ENCODE data around the gene DDX39B. TPM values are rescaled to one million over a fixed set of nuclear protein-coding genes. Genes with fewer than 3 reads are reported as not detected.
A peak's percentile ranks its signal among the peaks of the same experiment; 100 is the strongest.

The DDX39B gene
- total and polyA plus RNA-seq, 9 of the 15 experiments (the other 6 are each of a cell fraction or from before 2014, with no cell fraction given) = 479 to 869 (median 592) TPM

DNA sequence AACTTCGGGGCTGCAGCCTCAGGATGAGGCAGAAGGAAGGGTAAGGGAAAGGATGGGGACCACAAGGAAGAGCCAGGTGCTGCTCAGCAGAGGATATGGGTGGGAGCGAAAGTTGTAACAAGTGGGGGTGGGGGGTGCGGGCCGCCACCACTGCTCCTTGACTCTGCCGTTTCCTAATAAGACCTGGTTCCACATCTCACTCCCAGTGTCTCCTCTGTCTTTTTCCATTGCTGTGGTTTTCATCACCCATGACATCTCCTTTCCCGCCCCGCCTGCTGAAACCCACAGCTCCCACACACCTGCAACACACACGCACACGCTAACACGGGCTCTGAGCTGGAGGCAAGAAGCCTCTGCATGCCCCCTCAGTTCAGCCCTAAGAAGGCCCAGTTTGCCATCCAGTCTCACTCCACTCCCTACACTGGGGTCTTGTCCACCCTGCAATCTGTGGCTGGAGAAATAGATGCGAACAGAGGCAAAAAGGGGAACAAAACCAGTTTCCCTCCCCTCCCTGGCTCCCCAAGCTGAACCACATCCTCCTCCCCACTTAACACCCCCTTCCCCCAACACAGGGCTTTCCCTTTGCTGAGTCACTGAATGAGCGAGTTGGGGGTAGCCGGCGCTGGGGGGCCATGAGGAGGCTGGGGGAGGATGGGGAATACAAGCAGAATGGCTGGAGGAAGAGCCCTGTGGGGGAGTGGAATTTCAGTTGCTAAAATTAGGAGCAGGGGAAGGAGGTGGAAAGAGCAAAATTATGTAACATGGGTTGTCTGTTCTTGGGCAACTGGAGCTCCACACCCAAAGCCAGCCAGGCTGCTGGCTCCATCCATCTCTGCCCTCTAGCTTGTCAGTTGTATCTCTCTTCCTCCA is 17.1 kb upstream of the DDX39B start (continued):
- TF ChIP-seq, protein P1, sequence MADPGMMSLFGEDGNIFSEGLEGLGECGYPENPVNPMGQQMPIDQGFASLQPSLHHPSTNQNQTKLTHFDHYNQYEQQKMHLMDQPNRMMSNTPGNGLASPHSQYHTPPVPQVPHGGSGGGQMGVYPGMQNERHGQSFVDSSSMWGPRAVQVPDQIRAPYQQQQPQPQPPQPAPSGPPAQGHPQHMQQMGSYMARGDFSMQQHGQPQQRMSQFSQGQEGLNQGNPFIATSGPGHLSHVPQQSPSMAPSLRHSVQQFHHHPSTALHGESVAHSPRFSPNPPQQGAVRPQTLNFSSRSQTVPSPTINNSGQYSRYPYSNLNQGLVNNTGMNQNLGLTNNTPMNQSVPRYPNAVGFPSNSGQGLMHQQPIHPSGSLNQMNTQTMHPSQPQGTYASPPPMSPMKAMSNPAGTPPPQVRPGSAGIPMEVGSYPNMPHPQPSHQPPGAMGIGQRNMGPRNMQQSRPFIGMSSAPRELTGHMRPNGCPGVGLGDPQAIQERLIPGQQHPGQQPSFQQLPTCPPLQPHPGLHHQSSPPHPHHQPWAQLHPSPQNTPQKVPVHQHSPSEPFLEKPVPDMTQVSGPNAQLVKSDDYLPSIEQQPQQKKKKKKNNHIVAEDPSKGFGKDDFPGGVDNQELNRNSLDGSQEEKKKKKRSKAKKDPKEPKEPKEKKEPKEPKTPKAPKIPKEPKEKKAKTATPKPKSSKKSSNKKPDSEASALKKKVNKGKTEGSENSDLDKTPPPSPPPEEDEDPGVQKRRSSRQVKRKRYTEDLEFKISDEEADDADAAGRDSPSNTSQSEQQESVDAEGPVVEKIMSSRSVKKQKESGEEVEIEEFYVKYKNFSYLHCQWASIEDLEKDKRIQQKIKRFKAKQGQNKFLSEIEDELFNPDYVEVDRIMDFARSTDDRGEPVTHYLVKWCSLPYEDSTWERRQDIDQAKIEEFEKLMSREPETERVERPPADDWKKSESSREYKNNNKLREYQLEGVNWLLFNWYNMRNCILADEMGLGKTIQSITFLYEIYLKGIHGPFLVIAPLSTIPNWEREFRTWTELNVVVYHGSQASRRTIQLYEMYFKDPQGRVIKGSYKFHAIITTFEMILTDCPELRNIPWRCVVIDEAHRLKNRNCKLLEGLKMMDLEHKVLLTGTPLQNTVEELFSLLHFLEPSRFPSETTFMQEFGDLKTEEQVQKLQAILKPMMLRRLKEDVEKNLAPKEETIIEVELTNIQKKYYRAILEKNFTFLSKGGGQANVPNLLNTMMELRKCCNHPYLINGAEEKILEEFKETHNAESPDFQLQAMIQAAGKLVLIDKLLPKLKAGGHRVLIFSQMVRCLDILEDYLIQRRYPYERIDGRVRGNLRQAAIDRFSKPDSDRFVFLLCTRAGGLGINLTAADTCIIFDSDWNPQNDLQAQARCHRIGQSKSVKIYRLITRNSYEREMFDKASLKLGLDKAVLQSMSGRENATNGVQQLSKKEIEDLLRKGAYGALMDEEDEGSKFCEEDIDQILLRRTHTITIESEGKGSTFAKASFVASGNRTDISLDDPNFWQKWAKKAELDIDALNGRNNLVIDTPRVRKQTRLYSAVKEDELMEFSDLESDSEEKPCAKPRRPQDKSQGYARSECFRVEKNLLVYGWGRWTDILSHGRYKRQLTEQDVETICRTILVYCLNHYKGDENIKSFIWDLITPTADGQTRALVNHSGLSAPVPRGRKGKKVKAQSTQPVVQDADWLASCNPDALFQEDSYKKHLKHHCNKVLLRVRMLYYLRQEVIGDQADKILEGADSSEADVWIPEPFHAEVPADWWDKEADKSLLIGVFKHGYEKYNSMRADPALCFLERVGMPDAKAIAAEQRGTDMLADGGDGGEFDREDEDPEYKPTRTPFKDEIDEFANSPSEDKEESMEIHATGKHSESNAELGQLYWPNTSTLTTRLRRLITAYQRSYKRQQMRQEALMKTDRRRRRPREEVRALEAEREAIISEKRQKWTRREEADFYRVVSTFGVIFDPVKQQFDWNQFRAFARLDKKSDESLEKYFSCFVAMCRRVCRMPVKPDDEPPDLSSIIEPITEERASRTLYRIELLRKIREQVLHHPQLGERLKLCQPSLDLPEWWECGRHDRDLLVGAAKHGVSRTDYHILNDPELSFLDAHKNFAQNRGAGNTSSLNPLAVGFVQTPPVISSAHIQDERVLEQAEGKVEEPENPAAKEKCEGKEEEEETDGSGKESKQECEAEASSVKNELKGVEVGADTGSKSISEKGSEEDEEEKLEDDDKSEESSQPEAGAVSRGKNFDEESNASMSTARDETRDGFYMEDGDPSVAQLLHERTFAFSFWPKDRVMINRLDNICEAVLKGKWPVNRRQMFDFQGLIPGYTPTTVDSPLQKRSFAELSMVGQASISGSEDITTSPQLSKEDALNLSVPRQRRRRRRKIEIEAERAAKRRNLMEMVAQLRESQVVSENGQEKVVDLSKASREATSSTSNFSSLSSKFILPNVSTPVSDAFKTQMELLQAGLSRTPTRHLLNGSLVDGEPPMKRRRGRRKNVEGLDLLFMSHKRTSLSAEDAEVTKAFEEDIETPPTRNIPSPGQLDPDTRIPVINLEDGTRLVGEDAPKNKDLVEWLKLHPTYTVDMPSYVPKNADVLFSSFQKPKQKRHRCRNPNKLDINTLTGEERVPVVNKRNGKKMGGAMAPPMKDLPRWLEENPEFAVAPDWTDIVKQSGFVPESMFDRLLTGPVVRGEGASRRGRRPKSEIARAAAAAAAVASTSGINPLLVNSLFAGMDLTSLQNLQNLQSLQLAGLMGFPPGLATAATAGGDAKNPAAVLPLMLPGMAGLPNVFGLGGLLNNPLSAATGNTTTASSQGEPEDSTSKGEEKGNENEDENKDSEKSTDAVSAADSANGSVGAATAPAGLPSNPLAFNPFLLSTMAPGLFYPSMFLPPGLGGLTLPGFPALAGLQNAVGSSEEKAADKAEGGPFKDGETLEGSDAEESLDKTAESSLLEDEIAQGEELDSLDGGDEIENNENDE (IDR thresholded peaks at IDR 0.05; ENCODE audit: low read depth, low read length) = no peak
- TF ChIP-seq BRF1 (IDR thresholded peaks at IDR 0.05; ENCODE audit: borderline replicate concordance, extremely low read depth, insufficient read length) (no peak), LARP7 (IDR thresholded peaks at IDR 0.05) (no peak), EZH2 (IDR thresholded peaks at IDR 0.05; ENCODE audit: borderline replicate concordance, low read depth, low read length) (no peak), NFATC3 (IDR thresholded peaks at IDR 0.05) (no peak), ARID1B (IDR thresholded peaks at IDR 0.05) (peak; percentile 70), NFE2L1 (tag; IDR thresholded peaks at IDR 0.05; ENCODE audit: borderline replicate concordance, low read depth) (no peak), NR1H2 (CRISPR knock-in tag; IDR thresholded peaks at IDR 0.05) (no peak), TAF15 (IDR thresholded peaks at IDR 0.05; ENCODE audit: low read depth, low read length) (no peak)
- TF ChIP-seq, protein P2, sequence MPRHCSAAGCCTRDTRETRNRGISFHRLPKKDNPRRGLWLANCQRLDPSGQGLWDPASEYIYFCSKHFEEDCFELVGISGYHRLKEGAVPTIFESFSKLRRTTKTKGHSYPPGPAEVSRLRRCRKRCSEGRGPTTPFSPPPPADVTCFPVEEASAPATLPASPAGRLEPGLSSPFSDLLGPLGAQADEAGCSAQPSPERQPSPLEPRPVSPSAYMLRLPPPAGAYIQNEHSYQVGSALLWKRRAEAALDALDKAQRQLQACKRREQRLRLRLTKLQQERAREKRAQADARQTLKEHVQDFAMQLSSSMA (CRISPR knock-in tag; IDR thresholded peaks at IDR 0.05) = no peak
- TF ChIP-seq, protein P3, sequence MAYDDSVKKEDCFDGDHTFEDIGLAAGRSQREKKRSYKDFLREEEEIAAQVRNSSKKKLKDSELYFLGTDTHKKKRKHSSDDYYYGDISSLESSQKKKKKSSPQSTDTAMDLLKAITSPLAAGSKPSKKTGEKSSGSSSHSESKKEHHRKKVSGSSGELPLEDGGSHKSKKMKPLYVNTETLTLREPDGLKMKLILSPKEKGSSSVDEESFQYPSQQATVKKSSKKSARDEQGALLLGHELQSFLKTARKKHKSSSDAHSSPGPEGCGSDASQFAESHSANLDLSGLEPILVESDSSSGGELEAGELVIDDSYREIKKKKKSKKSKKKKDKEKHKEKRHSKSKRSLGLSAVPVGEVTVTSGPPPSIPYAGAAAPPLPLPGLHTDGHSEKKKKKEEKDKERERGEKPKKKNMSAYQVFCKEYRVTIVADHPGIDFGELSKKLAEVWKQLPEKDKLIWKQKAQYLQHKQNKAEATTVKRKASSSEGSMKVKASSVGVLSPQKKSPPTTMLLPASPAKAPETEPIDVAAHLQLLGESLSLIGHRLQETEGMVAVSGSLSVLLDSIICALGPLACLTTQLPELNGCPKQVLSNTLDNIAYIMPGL (CRISPR knock-in tag; IDR thresholded peaks at IDR 0.05) = no peak
- TF ChIP-seq, protein P4, sequence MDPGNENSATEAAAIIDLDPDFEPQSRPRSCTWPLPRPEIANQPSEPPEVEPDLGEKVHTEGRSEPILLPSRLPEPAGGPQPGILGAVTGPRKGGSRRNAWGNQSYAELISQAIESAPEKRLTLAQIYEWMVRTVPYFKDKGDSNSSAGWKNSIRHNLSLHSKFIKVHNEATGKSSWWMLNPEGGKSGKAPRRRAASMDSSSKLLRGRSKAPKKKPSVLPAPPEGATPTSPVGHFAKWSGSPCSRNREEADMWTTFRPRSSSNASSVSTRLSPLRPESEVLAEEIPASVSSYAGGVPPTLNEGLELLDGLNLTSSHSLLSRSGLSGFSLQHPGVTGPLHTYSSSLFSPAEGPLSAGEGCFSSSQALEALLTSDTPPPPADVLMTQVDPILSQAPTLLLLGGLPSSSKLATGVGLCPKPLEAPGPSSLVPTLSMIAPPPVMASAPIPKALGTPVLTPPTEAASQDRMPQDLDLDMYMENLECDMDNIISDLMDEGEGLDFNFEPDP (CRISPR knock-in tag; IDR thresholded peaks at IDR 0.05) = no peak
